Endodermal cell (in vitro differentiated cells): ENCODE measurements around the gene NUAK2. TPM values are rescaled to one million over a fixed set of nuclear protein-coding genes. Genes with fewer than 3 reads are reported as not detected.

Source experiments
- DNase-seq: peaks from one replicate; pipeline ENCODE4 v3.0.0-alpha.2; 2017
- H3K27ac ChIP-seq: 2 replicates; pipeline ENCODE4 v1.5.1; 2013; ENCODE audit warnings: mild to moderate bottlenecking, low read depth, low read length, moderate library complexity
- H3K27me3 ChIP-seq: 2 replicates; pipeline ENCODE4 v1.6.1; 2013; ENCODE audit warnings: mild to moderate bottlenecking, low read length, moderate library complexity; ENCODE audit not compliant: insufficient read depth, control insufficient read depth, poor library complexity, severe bottlenecking
- H3K36me3 ChIP-seq: 2 replicates; pipeline ENCODE4 v1.7.0; 2013; ENCODE audit warnings: mild to moderate bottlenecking, low read length, moderate library complexity; ENCODE audit not compliant: control insufficient read depth, insufficient read depth
- H3K4me1 ChIP-seq: one replicate; pipeline ENCODE4 v1.7.0; 2013; ENCODE audit warnings: low read length; ENCODE audit not compliant: control insufficient read depth, insufficient read depth
- H3K4me3 ChIP-seq: 2 replicates; pipeline ENCODE4 v1.5.1; 2013; ENCODE audit warnings: mild to moderate bottlenecking, low read length, moderate library complexity
- H3K9ac ChIP-seq: 2 replicates; pipeline ENCODE4 v1.6.1; 2013; ENCODE audit warnings: mild to moderate bottlenecking, low read length, moderate library complexity; ENCODE audit not compliant: poor library complexity, severe bottlenecking; ENCODE audit errors: extremely low read depth
- H3K9me3 ChIP-seq: 2 replicates; pipeline ENCODE4 v1.6.1; 2013; ENCODE audit warnings: mild to moderate bottlenecking, low read length, moderate library complexity; ENCODE audit not compliant: control insufficient read depth
- H3K27ac Mint-ChIP-seq: 2 replicates; pipeline ENCODE4 v1.8.0; 2020; ENCODE audit warnings: mixed read lengths
- H3K27me3 Mint-ChIP-seq: 2 replicates; pipeline ENCODE4 v1.8.0; 2021; ENCODE audit warnings: mild to moderate bottlenecking, mixed read lengths; ENCODE audit not compliant: insufficient read depth
- H3K36me3 Mint-ChIP-seq: 2 replicates; pipeline ENCODE4 v1.8.0; 2020; ENCODE audit warnings: low read depth, mixed read lengths
- H3K4me1 Mint-ChIP-seq: 2 replicates; pipeline ENCODE4 v1.8.0; 2020; ENCODE audit warnings: mixed read lengths
- H3K4me3 Mint-ChIP-seq: 2 replicates; pipeline ENCODE4 v1.8.0; 2020; ENCODE audit warnings: mild to moderate bottlenecking, moderate library complexity, mixed read lengths
- H3K9me3 Mint-ChIP-seq: 2 replicates; pipeline ENCODE4 v1.8.0; 2020; ENCODE audit warnings: mild to moderate bottlenecking, mixed read lengths
- WGBS, 2 experiments: methylation state at CpG; one replicate each; pipeline versions ENCODE4 v1.1.5 to v1.1.7; 2013; ENCODE audit warnings: missing lambda C conversion rate in 2 of 2, mixed read lengths in 1 of 2; ENCODE audit not compliant: insufficient coverage in 1 of 2, insufficient read length in 1 of 2; 5-methylcytosine and 5-hydroxymethylcytosine counted together
- total RNA-seq, 2 donors: library from RNA; stranded (reverse); fragmentation: NEBNext Ultra II Directional in 1 of 2; extraction: Animal tissue kit (Norgen Biotek cat#: 25700) in 1 of 2; gene quantifications; 2 replicates in 1 of 2; 3 replicates in 1 of 2; pipeline ENCODE4 v1.2.1, GENCODE V29; 2021
- TF ChIP-seq, protein P1 (sequence below): fragments of 200-600 bp; sonication (generic); conservative IDR thresholded peaks from 2 replicates; pipeline ENCODE4 v1.5.0; 2021; ENCODE audit warnings: antibody characterized with exemption, mild to moderate bottlenecking

The NUAK2 gene
- total RNA-seq, 2 donors from 2014 or later, result 13.4 to 19.1 TPM

DNA sequence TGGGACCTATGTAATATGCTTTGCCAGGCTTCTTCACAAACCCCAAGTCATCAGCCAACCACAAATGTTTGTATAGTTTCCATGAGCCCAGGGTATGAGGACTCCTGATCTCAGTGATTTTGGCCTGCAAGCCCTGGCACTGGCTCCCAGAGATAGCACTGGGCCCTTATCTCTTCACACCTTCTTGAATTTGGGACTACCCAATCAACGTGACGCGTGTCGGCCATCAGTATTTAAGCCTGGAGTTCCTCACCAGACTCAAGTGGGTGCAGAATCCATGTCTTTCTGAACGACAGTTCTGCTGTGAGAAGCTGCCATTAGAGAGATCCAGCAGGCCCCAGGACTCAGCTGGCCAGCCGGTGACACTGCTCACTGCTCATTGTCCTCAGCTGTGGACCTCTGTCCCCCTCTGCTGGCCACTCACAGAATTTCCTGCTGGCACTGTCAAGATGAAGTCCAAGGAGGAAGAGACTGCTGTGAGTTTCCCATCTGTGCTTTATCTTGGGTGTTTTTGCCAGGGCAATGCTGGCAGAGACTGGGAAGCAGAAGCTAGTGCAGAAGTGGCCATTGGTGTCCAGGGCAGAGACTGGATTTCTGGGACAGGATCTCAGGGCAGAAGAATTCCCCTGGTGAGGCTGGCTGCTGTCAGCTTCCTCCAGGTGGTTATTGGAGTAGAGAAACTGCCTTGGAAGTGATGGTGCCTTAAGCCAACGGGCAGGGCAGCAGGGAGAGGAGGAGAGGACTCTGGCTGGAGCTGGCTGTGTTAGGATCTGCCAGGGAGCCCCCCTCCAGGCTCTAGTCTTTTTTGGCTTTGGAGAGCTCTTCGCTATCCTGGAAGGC lies 65.4 kb downstream of the NUAK2 start:
- no peak overlapping the region for H3K9ac ChIP-seq
- no peak overlapping the region for H3K27ac Mint-ChIP-seq

More for the DNA sequence above, 65.4 kb downstream of the NUAK2 start:
- no peaks in the 10 kb centered on the region for H3K36me3 Mint-ChIP-seq
- peaks cover 5% of the 10 kb centered on the region for H3K4me1 Mint-ChIP-seq
- Histone ChIP-seq H3K9me3 (no peaks in the 10 kb centered on the region), H3K4me1 (no peaks in the 10 kb centered on the region), H3K36me3 (no peaks in the 10 kb centered on the region), H3K27ac (no peak overlapping the region), H3K4me3 (no peak overlapping the region), H3K27me3 (no peaks in the 10 kb centered on the region)
- no peaks in the 10 kb centered on the region for H3K9me3 Mint-ChIP-seq
- TF ChIP-seq, protein P1, sequence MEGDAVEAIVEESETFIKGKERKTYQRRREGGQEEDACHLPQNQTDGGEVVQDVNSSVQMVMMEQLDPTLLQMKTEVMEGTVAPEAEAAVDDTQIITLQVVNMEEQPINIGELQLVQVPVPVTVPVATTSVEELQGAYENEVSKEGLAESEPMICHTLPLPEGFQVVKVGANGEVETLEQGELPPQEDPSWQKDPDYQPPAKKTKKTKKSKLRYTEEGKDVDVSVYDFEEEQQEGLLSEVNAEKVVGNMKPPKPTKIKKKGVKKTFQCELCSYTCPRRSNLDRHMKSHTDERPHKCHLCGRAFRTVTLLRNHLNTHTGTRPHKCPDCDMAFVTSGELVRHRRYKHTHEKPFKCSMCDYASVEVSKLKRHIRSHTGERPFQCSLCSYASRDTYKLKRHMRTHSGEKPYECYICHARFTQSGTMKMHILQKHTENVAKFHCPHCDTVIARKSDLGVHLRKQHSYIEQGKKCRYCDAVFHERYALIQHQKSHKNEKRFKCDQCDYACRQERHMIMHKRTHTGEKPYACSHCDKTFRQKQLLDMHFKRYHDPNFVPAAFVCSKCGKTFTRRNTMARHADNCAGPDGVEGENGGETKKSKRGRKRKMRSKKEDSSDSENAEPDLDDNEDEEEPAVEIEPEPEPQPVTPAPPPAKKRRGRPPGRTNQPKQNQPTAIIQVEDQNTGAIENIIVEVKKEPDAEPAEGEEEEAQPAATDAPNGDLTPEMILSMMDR, result peak; percentile 97
- 53 to 57% methylated on average over 8 of the region's 8 CpGs for WGBS, 2 experiments
- H3K4me3 Mint-ChIP-seq, result no peak overlapping the region
- H3K27me3 Mint-ChIP-seq, result no peaks in the 10 kb centered on the region
- peak; percentile 97 for DNase-seq

Other genes starting within 250 kb of the NUAK2 start
- gene TMEM81, start 237.3 kb downstream of the NUAK2 start, total RNA-seq, result 1 to 10 TPM; 4.9 to 6.2 TPM
- gene RBBP5, start 199.8 kb downstream of the NUAK2 start, total RNA-seq, result 10 to 100 TPM; 17.8 to 23.6 TPM
- 10 to 100 TPM in 1 of 2 donors, 1 to 10 TPM in 1; 9.8 to 11.0 TPM for gene DSTYK, start 110.0 kb downstream of the NUAK2 start, total RNA-seq
- 1 to 10 TPM; 5.2 to 5.8 TPM for gene TMCC2, start 93.8 kb downstream of the NUAK2 start, total RNA-seq
- under 1 TPM; 0.38 to 0.53 TPM for gene KLHDC8A, start 35.2 kb upstream of the NUAK2 start, total RNA-seq
- 10 to 100 TPM; 13.5 to 16.7 TPM for gene LEMD1, start 100.3 kb upstream of the NUAK2 start, total RNA-seq
- 1 to 10 TPM; 7.4 to 7.6 TPM for gene BLACAT1, start 134.3 kb upstream of the NUAK2 start, total RNA-seq
- gene CDK18, start 182.9 kb upstream of the NUAK2 start, total RNA-seq, result 10 to 100 TPM; 58.1 to 88.7 TPM